HCT116 (cell line): Measurements from ENCODE around the gene TMOD4. TPM values are rescaled to one million over a fixed set of nuclear protein-coding genes. Genes with fewer than 3 reads are reported as not detected.

Source experiments
- ATAC-seq: fragments of 200-7000 bp; cut with Tn5 transposase; 2 replicates; pipeline ENCODE4 v1.9.1; 2020; ENCODE audit warnings: mild to moderate bottlenecking, moderate library complexity
- BruUV-seq: library from RNA; stranded (reverse); fragments of 400-500 nt; replicated peaks from 2 replicates; lab custom pipeline; 2021; lab: Mats Ljungman, UMichigan
- CTCF ChIA-PET: fragments of 300-600 bp; sonication (Branson Sonifier 250); formaldehyde crosslinking; loops from one replicate; lab custom pipeline; 2021; ENCODE audit warnings: antibody characterized with exemption; lab: Charles Lee
- POLR2A ChIA-PET: fragments of 300-600, 350-600 bp; sonication (Branson Sonifier 250); formaldehyde crosslinking; loops from one replicate; lab custom pipeline; 2021; ENCODE audit warnings: antibody characterized with exemption; lab: Charles Lee
- RAD21 ChIA-PET, 2 experiments: fragments of 300-600 bp; sonication (Branson Sonifier 250); formaldehyde crosslinking; loops; one replicate each; lab custom pipeline; 2023; ENCODE audit warnings: low total read pairs in 2 of 2; ENCODE audit not compliant: uncharacterized antibody in 2 of 2, unreplicated experiment in 2 of 2, low non-redundant PET in 1 of 2; lab: Charles Lee
- DNase-seq: peaks from one replicate; pipeline ENCODE4 v3.0.0-alpha.2; 2010; ENCODE audit warnings: low read depth, low spot score
- H2AFZ ChIP-seq: fragments of 200-600 bp; shearing (Covaris generic), sonication (generic); 2 replicates; pipeline ENCODE4 v1.6.1; 2017; ENCODE audit warnings: low read depth, mixed run types, mixed read lengths, antibody characterized with exemption, low read length; ENCODE audit not compliant: poor library complexity, severe bottlenecking
- H3K27ac ChIP-seq: 2 replicates; pipeline ENCODE4 v1.5.1; 2012; ENCODE audit warnings: low read depth, low read length
- H3K27me3 ChIP-seq: fragments of 200-600 bp; sonication (generic); 2 replicates; pipeline ENCODE4 v1.6.1; 2016; ENCODE audit warnings: mixed run types, low read length, mixed read lengths; ENCODE audit not compliant: insufficient read depth
- H3K36me3 ChIP-seq, 2 experiments: fragments of 200-500 bp in 1 of 2; fragments of 200-600 bp in 1 of 2; sonication (Bioruptor generic) in 1 of 2; sonication (generic) in 1 of 2; 2 replicates each; pipeline versions ENCODE4 v1.5.1 to v1.6.1; 2014 to 2016; ENCODE audit warnings: low read length in 2 of 2, inconsistent platforms in 1 of 2, mixed read lengths in 1 of 2, mixed run types in 1 of 2; ENCODE audit not compliant: insufficient read depth in 2 of 2, control insufficient read depth in 1 of 2
- H3K4me1 ChIP-seq, 2 experiments: fragments of 200-600 bp in 1 of 2; sonication (generic) in 1 of 2; 2 replicates each; pipeline versions ENCODE4 v1.5.1 to v1.6.1; 2012 to 2017; ENCODE audit warnings: low read length in 2 of 2, inconsistent platforms in 1 of 2, mild to moderate bottlenecking in 1 of 2, mixed read lengths in 1 of 2, mixed run types in 1 of 2, moderate library complexity in 1 of 2; ENCODE audit not compliant: insufficient read depth in 2 of 2, control insufficient read depth in 1 of 2
- H3K4me2 ChIP-seq: fragments of 200-600 bp; sonication (generic); 2 replicates; pipeline ENCODE4 v1.6.1; 2017; ENCODE audit warnings: mixed run types, low read length, mixed read lengths
- H3K4me3 ChIP-seq, 2 experiments: fragments of 200-600 bp in 1 of 2; sonication (generic) in 1 of 2; replicated peaks in 1 of 2; 2 replicates each; pipeline ENCODE4 v1.5.1; 2011 to 2016; ENCODE audit warnings: low read length in 2 of 2, control low read depth in 1 of 2, low read depth in 1 of 2, mild to moderate bottlenecking in 1 of 2, mixed read lengths in 1 of 2, mixed run types in 1 of 2
- H3K79me2 ChIP-seq: fragments of 200-600 bp; sonication (generic); 2 replicates; pipeline ENCODE4 v1.6.1; 2017; ENCODE audit warnings: mild to moderate bottlenecking, mixed run types, low read length, moderate library complexity, mixed read lengths; ENCODE audit not compliant: insufficient read depth
- H3K9ac ChIP-seq: fragments of 200-600 bp; sonication (generic); 2 replicates; pipeline ENCODE4 v1.6.1; 2016; ENCODE audit warnings: low read length, mixed read lengths
- H3K9me2 ChIP-seq: fragments of 200-600 bp; sonication (generic), shearing (Covaris generic); 2 replicates; pipeline ENCODE4 v1.6.1; 2017; ENCODE audit warnings: mixed run types, mild to moderate bottlenecking, moderate library complexity; ENCODE audit not compliant: insufficient read depth
- H3K9me3 ChIP-seq, 2 experiments: fragments of 200-500 bp in 1 of 2; fragments of 200-600 bp in 1 of 2; sonication (Bioruptor generic) in 1 of 2; sonication (generic) in 1 of 2; 2 replicates each; pipeline ENCODE4 v1.6.1; 2014 to 2017; ENCODE audit warnings: low read length in 2 of 2, mixed read lengths in 2 of 2, inconsistent platforms in 1 of 2, low read depth in 1 of 2, mild to moderate bottlenecking in 1 of 2, mixed run types in 1 of 2, moderate library complexity in 1 of 2; ENCODE audit not compliant: control insufficient read depth in 1 of 2, insufficient read depth in 1 of 2
- H4K20me1 ChIP-seq: fragments of 200-600 bp; sonication (generic), shearing (Covaris generic); 2 replicates; pipeline ENCODE4 v1.6.1; 2017; ENCODE audit warnings: mixed run types, mild to moderate bottlenecking, moderate library complexity; ENCODE audit not compliant: insufficient read depth
- CBX3 ChIP-seq: IDR thresholded peaks from 2 replicates; pipeline ENCODE4 v1.6.1; 2012; ENCODE audit warnings: low read depth
- CEBPB ChIP-seq: IDR thresholded peaks from 2 replicates; pipeline ENCODE4 v1.6.1; 2012; ENCODE audit warnings: low read depth
- EGR1 ChIP-seq: IDR thresholded peaks from 2 replicates; pipeline ENCODE4 v1.6.1; 2012; ENCODE audit warnings: low read depth
- ELF1 ChIP-seq: IDR thresholded peaks from 2 replicates; pipeline ENCODE4 v1.6.1; 2012; ENCODE audit warnings: low read depth, borderline replicate concordance
- EZH2 ChIP-seq: fragments of 200-600 bp; sonication (generic); IDR thresholded peaks from 2 replicates; pipeline ENCODE4 v1.6.1; 2017; ENCODE audit warnings: antibody characterized with exemption, mixed run types
- POLR2A ChIP-seq: IDR thresholded peaks from 2 replicates; pipeline ENCODE4 v1.7.0; 2011; ENCODE audit warnings: borderline replicate concordance; ENCODE audit not compliant: insufficient read depth, insufficient read length; ENCODE audit errors: extremely low read depth
- POLR2AphosphoS5 ChIP-seq: IDR thresholded peaks from 2 replicates; pipeline ENCODE4 v1.6.1; 2011; ENCODE audit warnings: mild to moderate bottlenecking, low read depth, low read length, moderate library complexity
- RAD21 ChIP-seq: IDR thresholded peaks from 2 replicates; pipeline ENCODE4 v1.6.1; 2012; ENCODE audit warnings: low read depth, mild to moderate bottlenecking
- SIN3A ChIP-seq: IDR thresholded peaks from 2 replicates; pipeline ENCODE4 v1.6.1; 2012; ENCODE audit warnings: low read depth
- SP1 ChIP-seq: IDR thresholded peaks from 2 replicates; pipeline ENCODE4 v1.6.1; 2012; ENCODE audit warnings: low read depth
- SRF ChIP-seq: IDR thresholded peaks from 2 replicates; pipeline ENCODE4 v1.6.1; 2012; ENCODE audit warnings: low read depth
- TCF7L2 ChIP-seq: IDR thresholded peaks from 2 replicates; pipeline ENCODE4 v1.7.0; 2011; ENCODE audit warnings: borderline replicate concordance, inconsistent platforms; ENCODE audit not compliant: insufficient read depth, insufficient read length; ENCODE audit errors: extremely low read depth
- ZNF274 ChIP-seq: fragments of 200-500 bp; sonication (Bioruptor generic); IDR thresholded peaks from 2 replicates; pipeline ENCODE4 v1.6.1; 2014; ENCODE audit warnings: mild to moderate bottlenecking, low read depth, low read length, inconsistent platforms
- intact Hi-C: fragments of 100-400 bp; cut with micrococcal nuclease; formaldehyde crosslinking; loops from 2 replicates; pipeline ENCODE4 v1.10.0; 2022
- total RNA-seq: library from RNA; stranded (reverse); gene quantifications from one replicate; pipeline ENCODE4 v1.2.1, GENCODE V29; 2021; ENCODE audit not compliant: unreplicated experiment
- TF ChIP-seq, protein P1 (sequence below): IDR thresholded peaks from 2 replicates; pipeline ENCODE4 v1.6.1; 2012
- TF ChIP-seq, protein P2 (sequence below): IDR thresholded peaks from 2 replicates; pipeline ENCODE4 v1.6.1; 2012; ENCODE audit warnings: low read depth
- TF ChIP-seq, protein P3 (sequence below): IDR thresholded peaks from 2 replicates; pipeline ENCODE4 v1.6.1; 2011; ENCODE audit warnings: mild to moderate bottlenecking, low read length, moderate library complexity; ENCODE audit not compliant: insufficient replicate concordance; ENCODE audit errors: extremely low read depth
- TF ChIP-seq, protein P4 (sequence below): IDR thresholded peaks from 2 replicates; pipeline ENCODE4 v1.6.1; 2012
- TF ChIP-seq, protein P5 (sequence below), 3 experiments: fragments of 200-600 bp in 1 of 3; sonication (generic) in 1 of 3; IDR thresholded peaks in 2 of 3; conservative IDR thresholded peaks in 1 of 3; 2 replicates each; pipeline ENCODE4 v1.5.1; 2012 to 2017; ENCODE audit warnings: low read depth in 2 of 3, low read length in 2 of 3, antibody characterized with exemption in 1 of 3, borderline replicate concordance in 1 of 3, control low read depth in 1 of 3, mild to moderate bottlenecking in 1 of 3, mixed read lengths in 1 of 3, mixed run types in 1 of 3, moderate library complexity in 1 of 3; ENCODE audit not compliant: insufficient read depth in 1 of 3

Gene TMOD4
- total RNA-seq, 1 experiment from 2014 or later = 1.8 TPM

DNA sequence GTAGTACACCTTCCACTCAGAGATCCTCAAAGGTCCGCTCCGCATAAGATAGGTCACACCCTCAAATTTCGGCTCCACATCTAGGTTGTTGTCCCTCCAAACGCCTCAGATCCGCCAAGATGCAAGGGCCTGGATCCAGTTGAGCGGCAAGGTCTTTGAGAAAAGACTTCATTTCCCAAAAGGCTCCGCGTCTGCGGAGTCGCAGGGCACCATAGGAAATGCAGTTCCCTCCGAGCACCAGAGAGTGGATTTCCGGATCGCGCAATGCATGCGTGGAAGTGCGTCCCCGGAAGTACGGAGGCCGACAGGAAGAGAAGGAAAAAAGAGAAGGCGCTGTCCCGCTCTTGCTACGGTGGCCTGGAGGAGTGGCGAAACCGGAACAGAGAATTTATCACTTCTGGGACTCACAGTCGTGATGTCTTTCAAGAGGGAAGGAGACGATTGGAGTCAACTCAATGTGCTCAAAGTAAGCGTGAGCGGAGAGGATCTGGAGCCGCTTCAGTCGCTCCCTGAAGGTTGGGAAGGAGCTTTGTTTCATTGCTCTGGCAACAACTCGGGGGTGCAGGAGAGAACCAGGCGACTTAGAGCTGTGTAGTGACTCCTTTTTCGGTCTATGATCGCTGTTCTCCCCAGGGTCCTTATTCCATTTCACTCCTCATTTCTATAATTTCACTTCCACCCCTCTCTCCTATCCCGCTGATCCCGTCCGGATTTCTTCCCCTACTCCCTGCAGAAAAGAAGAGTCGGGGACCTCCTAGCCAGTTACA lies 9.9 kb downstream of the TMOD4 start, which contains the start of the genes LYSMD1 and SCNM1:
Gene LYSMD1 (minus strand): TSS at position 165 of the 767 bp plus-strand sequence. CDS start 644 bp downstream, outside the sequence.
Gene SCNM1 (plus strand): TSS at position 407 of the 767 bp plus-strand sequence. CDS start 9 bp downstream, at position 416.
- TSS peak; percentile 89 for BruUV-seq
- TF ChIP-seq SIN3A = peak; percentile 92
- TF ChIP-seq, protein P1, sequence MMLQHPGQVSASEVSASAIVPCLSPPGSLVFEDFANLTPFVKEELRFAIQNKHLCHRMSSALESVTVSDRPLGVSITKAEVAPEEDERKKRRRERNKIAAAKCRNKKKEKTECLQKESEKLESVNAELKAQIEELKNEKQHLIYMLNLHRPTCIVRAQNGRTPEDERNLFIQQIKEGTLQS = no peak
- TF ChIP-seq SP1 = peak; percentile 94
- TF ChIP-seq CBX3 = peak; percentile 96
- TF ChIP-seq, protein P2, sequence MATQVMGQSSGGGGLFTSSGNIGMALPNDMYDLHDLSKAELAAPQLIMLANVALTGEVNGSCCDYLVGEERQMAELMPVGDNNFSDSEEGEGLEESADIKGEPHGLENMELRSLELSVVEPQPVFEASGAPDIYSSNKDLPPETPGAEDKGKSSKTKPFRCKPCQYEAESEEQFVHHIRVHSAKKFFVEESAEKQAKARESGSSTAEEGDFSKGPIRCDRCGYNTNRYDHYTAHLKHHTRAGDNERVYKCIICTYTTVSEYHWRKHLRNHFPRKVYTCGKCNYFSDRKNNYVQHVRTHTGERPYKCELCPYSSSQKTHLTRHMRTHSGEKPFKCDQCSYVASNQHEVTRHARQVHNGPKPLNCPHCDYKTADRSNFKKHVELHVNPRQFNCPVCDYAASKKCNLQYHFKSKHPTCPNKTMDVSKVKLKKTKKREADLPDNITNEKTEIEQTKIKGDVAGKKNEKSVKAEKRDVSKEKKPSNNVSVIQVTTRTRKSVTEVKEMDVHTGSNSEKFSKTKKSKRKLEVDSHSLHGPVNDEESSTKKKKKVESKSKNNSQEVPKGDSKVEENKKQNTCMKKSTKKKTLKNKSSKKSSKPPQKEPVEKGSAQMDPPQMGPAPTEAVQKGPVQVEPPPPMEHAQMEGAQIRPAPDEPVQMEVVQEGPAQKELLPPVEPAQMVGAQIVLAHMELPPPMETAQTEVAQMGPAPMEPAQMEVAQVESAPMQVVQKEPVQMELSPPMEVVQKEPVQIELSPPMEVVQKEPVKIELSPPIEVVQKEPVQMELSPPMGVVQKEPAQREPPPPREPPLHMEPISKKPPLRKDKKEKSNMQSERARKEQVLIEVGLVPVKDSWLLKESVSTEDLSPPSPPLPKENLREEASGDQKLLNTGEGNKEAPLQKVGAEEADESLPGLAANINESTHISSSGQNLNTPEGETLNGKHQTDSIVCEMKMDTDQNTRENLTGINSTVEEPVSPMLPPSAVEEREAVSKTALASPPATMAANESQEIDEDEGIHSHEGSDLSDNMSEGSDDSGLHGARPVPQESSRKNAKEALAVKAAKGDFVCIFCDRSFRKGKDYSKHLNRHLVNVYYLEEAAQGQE = no peak
- TF ChIP-seq EZH2 = no peak
- TF ChIP-seq, protein P3, sequence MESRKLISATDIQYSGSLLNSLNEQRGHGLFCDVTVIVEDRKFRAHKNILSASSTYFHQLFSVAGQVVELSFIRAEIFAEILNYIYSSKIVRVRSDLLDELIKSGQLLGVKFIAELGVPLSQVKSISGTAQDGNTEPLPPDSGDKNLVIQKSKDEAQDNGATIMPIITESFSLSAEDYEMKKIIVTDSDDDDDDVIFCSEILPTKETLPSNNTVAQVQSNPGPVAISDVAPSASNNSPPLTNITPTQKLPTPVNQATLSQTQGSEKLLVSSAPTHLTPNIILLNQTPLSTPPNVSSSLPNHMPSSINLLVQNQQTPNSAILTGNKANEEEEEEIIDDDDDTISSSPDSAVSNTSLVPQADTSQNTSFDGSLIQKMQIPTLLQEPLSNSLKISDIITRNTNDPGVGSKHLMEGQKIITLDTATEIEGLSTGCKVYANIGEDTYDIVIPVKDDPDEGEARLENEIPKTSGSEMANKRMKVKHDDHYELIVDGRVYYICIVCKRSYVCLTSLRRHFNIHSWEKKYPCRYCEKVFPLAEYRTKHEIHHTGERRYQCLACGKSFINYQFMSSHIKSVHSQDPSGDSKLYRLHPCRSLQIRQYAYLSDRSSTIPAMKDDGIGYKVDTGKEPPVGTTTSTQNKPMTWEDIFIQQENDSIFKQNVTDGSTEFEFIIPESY = peak; percentile 89
- peak; percentile 69 for TF ChIP-seq POLR2A
- no peak for TF ChIP-seq ZNF274
- peak; percentile 100 for TF ChIP-seq ELF1
- peak; percentile 63 for TF ChIP-seq SRF
- peak; percentile 90 for TF ChIP-seq TCF7L2
- TF ChIP-seq POLR2AphosphoS5 = peak; percentile 84
- peak; percentile 24; the same call in 1 of the 2 replicates for TF ChIP-seq CEBPB
- peak; percentile 35; the same call in 1 of the 2 replicates for TF ChIP-seq EGR1
- no peak for TF ChIP-seq RAD21
- TF ChIP-seq, protein P4, sequence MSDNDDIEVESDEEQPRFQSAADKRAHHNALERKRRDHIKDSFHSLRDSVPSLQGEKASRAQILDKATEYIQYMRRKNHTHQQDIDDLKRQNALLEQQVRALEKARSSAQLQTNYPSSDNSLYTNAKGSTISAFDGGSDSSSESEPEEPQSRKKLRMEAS = peak; percentile 73; the same call in 1 of the 2 replicates
- TF ChIP-seq, protein P5, sequence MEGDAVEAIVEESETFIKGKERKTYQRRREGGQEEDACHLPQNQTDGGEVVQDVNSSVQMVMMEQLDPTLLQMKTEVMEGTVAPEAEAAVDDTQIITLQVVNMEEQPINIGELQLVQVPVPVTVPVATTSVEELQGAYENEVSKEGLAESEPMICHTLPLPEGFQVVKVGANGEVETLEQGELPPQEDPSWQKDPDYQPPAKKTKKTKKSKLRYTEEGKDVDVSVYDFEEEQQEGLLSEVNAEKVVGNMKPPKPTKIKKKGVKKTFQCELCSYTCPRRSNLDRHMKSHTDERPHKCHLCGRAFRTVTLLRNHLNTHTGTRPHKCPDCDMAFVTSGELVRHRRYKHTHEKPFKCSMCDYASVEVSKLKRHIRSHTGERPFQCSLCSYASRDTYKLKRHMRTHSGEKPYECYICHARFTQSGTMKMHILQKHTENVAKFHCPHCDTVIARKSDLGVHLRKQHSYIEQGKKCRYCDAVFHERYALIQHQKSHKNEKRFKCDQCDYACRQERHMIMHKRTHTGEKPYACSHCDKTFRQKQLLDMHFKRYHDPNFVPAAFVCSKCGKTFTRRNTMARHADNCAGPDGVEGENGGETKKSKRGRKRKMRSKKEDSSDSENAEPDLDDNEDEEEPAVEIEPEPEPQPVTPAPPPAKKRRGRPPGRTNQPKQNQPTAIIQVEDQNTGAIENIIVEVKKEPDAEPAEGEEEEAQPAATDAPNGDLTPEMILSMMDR (IDR thresholded peaks at IDR 0.05 in 2 of 3, conservative IDR thresholded peaks at IDR 0.05 in 1 of 3; ENCODE audit: borderline replicate concordance in 1 of 3, insufficient read depth in 1 of 3, low read depth in 2 of 3, low read length in 2 of 3) = no peak

More for the DNA sequence above, 9.9 kb downstream of the TMOD4 start, which contains the start of the genes LYSMD1 and SCNM1:
- intact Hi-C loops = no loop called here
- Histone ChIP-seq H3K27ac (peak within 1 kb of the TSS; percentile 57), H4K20me1 (no peaks in the 10 kb centered on the region), H3K79me2 (peaks cover 24% of the 10 kb centered on the region; the same call in 1 of the 2 replicates), H3K4me3 (peak within 1 kb of the TSS; percentile 83 to 88), H3K36me3 (peaks cover 2 to 12% of the 10 kb centered on the region in 2 experiments; a peak in 2 of 4 replicates), H3K9me3 (no peaks in the 10 kb centered on the region), H3K4me2 (peak within 1 kb of the TSS; percentile 85), H2AFZ (peak within 1 kb of the TSS; percentile 43), H3K9ac (peak within 1 kb of the TSS; percentile 84), H3K4me1 (peaks cover 11 to 19% of the 10 kb centered on the region in 2 experiments), H3K27me3 (no peaks in the 10 kb centered on the region), H3K9me2 (no peaks in the 10 kb centered on the region)
- RAD21 ChIA-PET = no interaction called here
- ATAC-seq = peak; percentile 95
- POLR2A ChIA-PET = interaction anchor here (0.7 to 1.0 kb wide), 2 partner anchors 18 to 24 kb away, joined by 3 read pairs; partner anchors contain the start of gene VPS72
- CTCF ChIA-PET = interaction anchor here (1.4 kb wide), 1 partner anchor 66 kb away, joined by 5 read pairs; no protein-coding TSS in a partner anchor
- peak; percentile 97 for DNase-seq
